ENCODE measurements around the gene HCST. TPM values are rescaled to one million over a fixed set of nuclear protein-coding genes. Genes with fewer than 3 reads are reported as not detected.

The HCST gene
- total and polyA plus RNA-seq, 2 of the 13 experiments (the other 11 are each of a cell fraction or from before 2014, with no cell fraction given), result 0.24 to 1.2 TPM

GRCh38 chr19:35919306-35919705, 17.0 kb downstream of the HCST start (continued):
- TF ChIP-seq CEBPB (IDR thresholded peaks at IDR 0.05; ENCODE audit: borderline replicate concordance, low read depth, low read length), result peak; percentile 76; the same call in 1 of the 2 replicates

- Histone ChIP-seq H3K36me3 (replicated peaks in 1 of 2; ENCODE audit: control insufficient read depth in 1 of 2, insufficient read depth in 2 of 2, low read length in 2 of 2) (no peaks in the 10 kb centered on the region), H2AFZ (ENCODE audit: low read length) (no peak overlapping the region), H3K27me3 (ENCODE audit: control insufficient read depth in 1 of 2, insufficient read depth in 2 of 2, low read length in 2 of 2) (no peaks in the 10 kb centered on the region), H3K4me1 (ENCODE audit: insufficient read depth, low read length) (peaks cover 9% of the 10 kb centered on the region), H3K4me2 (ENCODE audit: low read depth, low read length) (no peak overlapping the region), H3K9ac (ENCODE audit: insufficient read depth, low read depth, low read length) (no peak overlapping the region), H3K79me2 (ENCODE audit: insufficient read depth, low read length) (no peaks in the 10 kb centered on the region), H3K4me3 (replicated peaks in 1 of 3; ENCODE audit: insufficient read depth in 1 of 3, low read depth in 2 of 3, low read length in 3 of 3) (no peak overlapping the region), H3K9me3 (ENCODE audit: low read length) (no peaks in the 10 kb centered on the region), H4K20me1 (ENCODE audit: insufficient read depth, low read length) (no peaks in the 10 kb centered on the region), H3K27ac (ENCODE audit: extremely low read length, insufficient read depth, low read length) (no peak overlapping the region)
- TF ChIP-seq XRCC5 (optimal IDR thresholded peaks at IDR 0.05; ENCODE audit: low read length) (no peak), ZNF225 (CRISPR knock-in tag; IDR thresholded peaks at IDR 0.05) (no peak), MTF1 (CRISPR knock-in tag; IDR thresholded peaks at IDR 0.05) (no peak), KDM2A (CRISPR knock-in tag; IDR thresholded peaks at IDR 0.05; ENCODE audit: borderline replicate concordance, low read depth) (no peak)
- in situ Hi-C loops (cut with HindIII; ENCODE audit: extremely low pct_ligation_motif_present, low pct_unique_long_range_greater_than_20kb), result no loop called here
- intact Hi-C loops (cut with micrococcal nuclease; ENCODE audit: unreplicated experiment), result no loop called here
- DNase-seq (ENCODE audit: low spot score), result no peak
- 35% methylated on average over 6 of the region's 6 CpGs for WGBS (ENCODE audit: low lambda C conversion rate)
- CTCF ChIA-PET (ENCODE audit: low intra/inter-chr PET ratio, low total read pairs), result no interaction called here
- ATAC-seq, result no peak
- POLR2A ChIA-PET, result no interaction called here
- no TSS peak for BruUV-seq (replicated peaks)
- FAIRE-seq, result no peak
Measured at GRCh38 chr19:35921012-35921411, 18.7 kb downstream of the HCST start.

- Histone ChIP-seq H4K20me1 (ENCODE audit: insufficient read depth, low read length) (no peaks in the 10 kb centered on the region), H3K79me2 (ENCODE audit: insufficient read depth, low read length) (no peaks in the 10 kb centered on the region), H3K4me1 (ENCODE audit: insufficient read depth, low read length) (no peaks in the 10 kb centered on the region), H3K4me3 (replicated peaks in 1 of 3; ENCODE audit: insufficient read depth in 1 of 3, low read depth in 2 of 3, low read length in 3 of 3) (no peak overlapping the region), H3K27me3 (ENCODE audit: control insufficient read depth in 1 of 2, insufficient read depth in 2 of 2, low read length in 2 of 2) (no peaks in the 10 kb centered on the region; a peak in 2 of 5 replicates), H3K27ac (ENCODE audit: extremely low read length, insufficient read depth, low read length) (no peak overlapping the region), H3K9ac (ENCODE audit: insufficient read depth, low read depth, low read length) (no peak overlapping the region), H3K9me3 (ENCODE audit: low read length) (no peaks in the 10 kb centered on the region), H2AFZ (ENCODE audit: low read length) (no peak overlapping the region), H3K36me3 (replicated peaks in 1 of 2; ENCODE audit: control insufficient read depth in 1 of 2, insufficient read depth in 2 of 2, low read length in 2 of 2) (no peaks in the 10 kb centered on the region), H3K4me2 (ENCODE audit: low read depth, low read length) (no peak overlapping the region)
- no TSS peak for BruUV-seq (replicated peaks)
- CTCF ChIA-PET (ENCODE audit: low intra/inter-chr PET ratio, low total read pairs), result no interaction called here
- in situ Hi-C loops (cut with HindIII; ENCODE audit: extremely low pct_ligation_motif_present, low pct_unique_long_range_greater_than_20kb), result no loop called here
- FAIRE-seq (no peak), ATAC-seq (no peak), DNase-seq (ENCODE audit: low spot score) (no peak)
- TF ChIP-seq ZNF331 (CRISPR knock-in tag; IDR thresholded peaks at IDR 0.05), result peak; percentile 94
- TF ChIP-seq RBAK (CRISPR knock-in tag; IDR thresholded peaks at IDR 0.05), result peak; percentile 32; the same call in 1 of the 2 replicates
- TF ChIP-seq FOXC1 (CRISPR knock-in tag; IDR thresholded peaks at IDR 0.05; ENCODE audit: borderline replicate concordance), result no peak
- POLR2A ChIA-PET, result no interaction called here
- intact Hi-C loops (cut with micrococcal nuclease; ENCODE audit: unreplicated experiment), result no loop called here
- 43% methylated on average over 3 of the region's 3 CpGs for WGBS (ENCODE audit: low lambda C conversion rate)
Measured at GRCh38 chr19:35925501-35925900, 23.2 kb downstream of the HCST start.
